ENCODE measurements around the gene PPP1R15A. TPM values are rescaled to one million over a fixed set of nuclear protein-coding genes. Genes with fewer than 3 reads are reported as not detected.

The PPP1R15A gene
- total RNA-seq (ENCODE audit: low replicate concordance): 10.6 and 19.1 TPM in 2 replicates

- peak within 1 kb of the TSS; percentile 70 for H3K27ac ChIP-seq
- peaks cover 28% of the 10 kb centered on the region for H3K79me2 ChIP-seq (ENCODE audit: low read depth)
- peak within 1 kb of the TSS; percentile 96 for H3K9ac ChIP-seq
- H3K4me2 ChIP-seq: peak within 1 kb of the TSS; percentile 84
- peak within 1 kb of the TSS; percentile 88 for H3K4me3 ChIP-seq
- H2AFZ ChIP-seq (replicated peaks): peak within 1 kb of the TSS; percentile 55
- peaks cover 17% of the 10 kb centered on the region for H3F3A ChIP-seq (ENCODE audit: low read depth)
- Mint-ChIP-seq H3K27me3 (ENCODE audit: insufficient read depth, low read depth) (peaks cover 10% of the 10 kb centered on the region), H3K4me1 (peaks cover 56% of the 10 kb centered on the region), H3K27ac (peak within 1 kb of the TSS; percentile 100), H3K36me3 (peaks cover 23% of the 10 kb centered on the region), H3K9me3 (no peaks in the 10 kb centered on the region), H3K4me3 (peak within 1 kb of the TSS; percentile 100)
- H4K20me1 ChIP-seq (ENCODE audit: low read depth): peaks cover 28% of the 10 kb centered on the region
- H3K9me3 ChIP-seq (ENCODE audit: low read depth): no peaks in the 10 kb centered on the region
- no peak for TF ChIP-seq EZH2 (IDR thresholded peaks at IDR 0.05)
- peak; percentile 23 for TF ChIP-seq CTCF (IDR thresholded peaks at IDR 0.05)
- H3K4me1 ChIP-seq: peaks cover 16% of the 10 kb centered on the region
- no peaks in the 10 kb centered on the region for H3K27me3 ChIP-seq
- peak; percentile 97 for DNase-seq (ENCODE audit: low spot score)
- H3K36me3 ChIP-seq: no peaks in the 10 kb centered on the region
Observed at GRCh38 chr19:48872182-48872883, at the start of gene PPP1R15A. Gene PPP1R15A (plus strand): TSS chr19:48872421. CDS start chr19:48873234, 813 bp downstream.

- peaks cover 4% of the 10 kb centered on the region for H3K36me3 Mint-ChIP-seq
- TF ChIP-seq EZH2phosphoT487 (IDR thresholded peaks at IDR 0.05): no peak
- no peak for TF ChIP-seq EZH2 (IDR thresholded peaks at IDR 0.05)
- no peak for TF ChIP-seq CTCF (IDR thresholded peaks at IDR 0.05)
- DNase-seq (ENCODE audit: low spot score): no peak
- H3K4me3 Mint-ChIP-seq: no peak overlapping the region
- no peaks in the 10 kb centered on the region for H3K4me1 ChIP-seq
- no peak overlapping the region for H3K4me3 ChIP-seq
- H3K27me3 ChIP-seq: no peaks in the 10 kb centered on the region
- no peaks in the 10 kb centered on the region for H4K20me1 ChIP-seq (ENCODE audit: low read depth)
- no peak overlapping the region for H3K27ac Mint-ChIP-seq
- no peak overlapping the region for H3K4me2 ChIP-seq
- no peaks in the 10 kb centered on the region for H3K36me3 ChIP-seq
- peaks cover 5% of the 10 kb centered on the region for H3K27me3 Mint-ChIP-seq (ENCODE audit: insufficient read depth, low read depth)
- H3F3A ChIP-seq (ENCODE audit: low read depth): no peaks in the 10 kb centered on the region
- no peaks in the 10 kb centered on the region for H3K9me3 ChIP-seq (ENCODE audit: low read depth)
- no peaks in the 10 kb centered on the region for H3K4me1 Mint-ChIP-seq
- H3K9ac ChIP-seq: no peak overlapping the region
- no peaks in the 10 kb centered on the region for H3K79me2 ChIP-seq (ENCODE audit: low read depth)
- no peak overlapping the region for H3K27ac ChIP-seq
- no peak overlapping the region for H2AFZ ChIP-seq (replicated peaks)
- no peaks in the 10 kb centered on the region for H3K9me3 Mint-ChIP-seq
Observed at GRCh38 chr19:48822514-48822913, 49.7 kb upstream of the PPP1R15A start.

GRCh38 chr19:48826606-48827020, 45.6 kb upstream of the PPP1R15A start:
- H3K27ac Mint-ChIP-seq: no peak overlapping the region

More at GRCh38 chr19:48826606-48827020, 45.6 kb upstream of the PPP1R15A start:
- H3K4me3 Mint-ChIP-seq: no peak overlapping the region
- peaks cover 2% of the 10 kb centered on the region for H3K27me3 Mint-ChIP-seq (ENCODE audit: insufficient read depth, low read depth)
- TF ChIP-seq EZH2 (IDR thresholded peaks at IDR 0.05) (no peak), EZH2phosphoT487 (IDR thresholded peaks at IDR 0.05) (no peak), CTCF (IDR thresholded peaks at IDR 0.05) (peak; percentile 39)
- H3K4me1 Mint-ChIP-seq: no peaks in the 10 kb centered on the region
- no peaks in the 10 kb centered on the region for H3K9me3 ChIP-seq (ENCODE audit: low read depth)
- H3K4me3 ChIP-seq: no peak overlapping the region
- no peaks in the 10 kb centered on the region for H3K36me3 ChIP-seq
- H3K4me1 ChIP-seq: no peaks in the 10 kb centered on the region
- no peak overlapping the region for H3K9ac ChIP-seq
- H3K27me3 ChIP-seq: no peaks in the 10 kb centered on the region
- peak; percentile 30 for DNase-seq (ENCODE audit: low spot score)
- no peaks in the 10 kb centered on the region for H4K20me1 ChIP-seq (ENCODE audit: low read depth)
- H3K27ac ChIP-seq: no peak overlapping the region
- H2AFZ ChIP-seq (replicated peaks): no peak overlapping the region
- peaks cover 5% of the 10 kb centered on the region for H3K36me3 Mint-ChIP-seq
- no peaks in the 10 kb centered on the region for H3K79me2 ChIP-seq (ENCODE audit: low read depth)
- no peaks in the 10 kb centered on the region for H3F3A ChIP-seq (ENCODE audit: low read depth)
- no peaks in the 10 kb centered on the region for H3K9me3 Mint-ChIP-seq
- no peak overlapping the region for H3K4me2 ChIP-seq
